GM12872 (cell line): ENCODE results near the gene KIF13A.

Source experiments
- TF ChIP-seq, protein P1 (sequence below): IDR thresholded peaks from 3 replicates; pipeline ENCODE4 v1.5.1; 2011; ENCODE audit warnings: low read depth, mild to moderate bottlenecking, low read length, moderate library complexity; ENCODE audit not compliant: insufficient read depth

Gene KIF13A

DNA sequence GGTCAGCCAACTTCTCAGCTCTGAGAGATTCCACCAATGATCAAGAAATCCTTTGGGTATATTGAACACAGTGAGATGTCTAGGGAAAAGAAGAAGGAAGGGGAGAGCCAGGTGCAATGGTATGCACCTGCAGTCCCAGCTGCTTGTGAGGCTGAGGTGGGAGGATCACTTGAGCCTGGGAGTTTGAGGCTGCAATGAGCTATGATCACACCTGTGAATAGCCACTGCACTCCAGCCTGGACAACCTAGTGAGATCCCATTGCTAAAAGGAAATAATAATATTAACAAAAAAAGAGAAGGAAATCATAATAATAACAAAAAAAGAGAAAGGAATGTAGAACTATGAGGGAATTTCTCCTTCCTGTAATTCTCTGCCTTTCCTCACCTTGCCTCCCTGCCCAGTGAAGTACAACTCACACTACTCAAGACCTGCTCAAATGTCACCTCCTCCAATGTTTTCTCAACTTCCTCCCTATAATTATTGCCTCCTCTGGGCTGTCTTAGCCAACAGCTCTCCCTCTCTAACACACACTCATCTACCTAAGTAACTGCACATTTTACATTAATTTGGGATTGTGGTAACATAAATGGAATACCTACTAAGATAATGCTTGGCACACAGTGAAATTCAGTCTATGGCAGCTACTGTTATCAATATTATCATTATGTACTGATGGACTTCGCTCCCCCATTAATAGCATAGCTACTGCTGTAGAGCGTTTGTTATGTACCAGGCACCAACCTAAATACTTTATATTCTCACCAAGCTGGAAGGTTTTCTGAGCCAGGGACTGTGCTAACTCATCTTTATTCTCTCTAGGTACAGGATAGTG is 103.6 kb downstream of the KIF13A start:
- TF ChIP-seq, protein P1, sequence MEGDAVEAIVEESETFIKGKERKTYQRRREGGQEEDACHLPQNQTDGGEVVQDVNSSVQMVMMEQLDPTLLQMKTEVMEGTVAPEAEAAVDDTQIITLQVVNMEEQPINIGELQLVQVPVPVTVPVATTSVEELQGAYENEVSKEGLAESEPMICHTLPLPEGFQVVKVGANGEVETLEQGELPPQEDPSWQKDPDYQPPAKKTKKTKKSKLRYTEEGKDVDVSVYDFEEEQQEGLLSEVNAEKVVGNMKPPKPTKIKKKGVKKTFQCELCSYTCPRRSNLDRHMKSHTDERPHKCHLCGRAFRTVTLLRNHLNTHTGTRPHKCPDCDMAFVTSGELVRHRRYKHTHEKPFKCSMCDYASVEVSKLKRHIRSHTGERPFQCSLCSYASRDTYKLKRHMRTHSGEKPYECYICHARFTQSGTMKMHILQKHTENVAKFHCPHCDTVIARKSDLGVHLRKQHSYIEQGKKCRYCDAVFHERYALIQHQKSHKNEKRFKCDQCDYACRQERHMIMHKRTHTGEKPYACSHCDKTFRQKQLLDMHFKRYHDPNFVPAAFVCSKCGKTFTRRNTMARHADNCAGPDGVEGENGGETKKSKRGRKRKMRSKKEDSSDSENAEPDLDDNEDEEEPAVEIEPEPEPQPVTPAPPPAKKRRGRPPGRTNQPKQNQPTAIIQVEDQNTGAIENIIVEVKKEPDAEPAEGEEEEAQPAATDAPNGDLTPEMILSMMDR: no peak

DNA sequence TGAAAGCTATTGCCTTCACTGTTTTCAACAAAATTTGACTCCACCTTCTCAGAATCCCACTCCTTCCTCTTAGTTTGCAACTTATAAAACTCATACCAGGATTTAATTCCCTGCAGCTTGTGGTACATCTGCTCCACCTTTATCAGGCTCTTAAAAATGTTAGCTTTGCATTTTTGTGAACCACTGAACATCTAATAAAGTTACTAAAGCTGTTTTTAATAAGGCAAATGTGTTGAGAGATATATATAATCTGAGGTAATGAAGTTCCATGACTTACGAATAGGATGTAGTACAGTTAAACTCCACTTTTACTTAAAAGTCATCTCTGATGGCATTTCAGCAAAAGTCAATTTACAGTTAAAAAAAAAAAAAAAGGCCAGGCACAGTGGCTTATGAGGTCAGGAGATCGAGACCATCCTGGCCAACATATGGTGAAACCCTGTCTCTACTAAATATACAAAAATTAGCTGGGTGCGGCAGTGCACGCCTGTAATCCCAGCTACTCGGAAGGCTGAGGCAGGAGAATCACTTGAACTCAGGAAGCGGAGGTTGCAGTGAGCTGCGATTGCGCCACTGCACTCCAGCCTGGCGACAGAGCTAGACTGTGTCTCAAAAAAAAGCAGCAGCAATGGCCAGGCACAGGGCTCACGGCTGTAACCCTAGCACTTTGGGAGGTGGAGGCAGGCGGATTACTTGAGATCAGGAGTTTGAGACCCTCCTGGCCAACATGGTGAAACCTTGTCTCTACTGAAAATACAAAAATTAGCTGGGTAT is 106.2 kb downstream of the KIF13A start:
- TF ChIP-seq, protein P1: no peak

GRCh38 chr6:17879184-17879583 is 108.3 kb downstream of the KIF13A start:
- TF ChIP-seq, protein P1: no peak

DNA sequence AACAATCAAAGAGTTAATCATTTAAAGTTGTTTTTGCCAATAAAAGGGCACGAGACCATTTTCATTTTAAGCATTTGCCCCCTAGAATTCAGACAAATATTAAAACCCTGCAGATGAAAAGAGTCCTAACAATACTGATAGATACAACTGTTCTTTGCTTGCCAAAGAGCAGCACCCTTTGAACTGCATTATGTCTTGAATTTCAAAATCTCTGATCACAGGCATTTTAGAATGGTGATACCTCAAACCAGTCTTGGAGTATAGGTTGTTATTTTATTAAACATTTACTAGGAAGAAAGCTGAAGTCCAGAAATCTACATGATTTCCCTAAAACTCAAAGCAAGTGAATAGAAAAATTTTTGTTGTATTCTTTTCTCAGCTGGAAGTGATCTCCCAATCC is 108.7 kb downstream of the KIF13A start:
- TF ChIP-seq, protein P1: no peak

- TF ChIP-seq, protein P1: no peak
Observed at GRCh38 chr6:17877895-17878440, 109.5 kb downstream of the KIF13A start.

GRCh38 chr6:17877196-17877894 is 110.1 kb downstream of the KIF13A start:
- TF ChIP-seq, protein P1: no peak

DNA sequence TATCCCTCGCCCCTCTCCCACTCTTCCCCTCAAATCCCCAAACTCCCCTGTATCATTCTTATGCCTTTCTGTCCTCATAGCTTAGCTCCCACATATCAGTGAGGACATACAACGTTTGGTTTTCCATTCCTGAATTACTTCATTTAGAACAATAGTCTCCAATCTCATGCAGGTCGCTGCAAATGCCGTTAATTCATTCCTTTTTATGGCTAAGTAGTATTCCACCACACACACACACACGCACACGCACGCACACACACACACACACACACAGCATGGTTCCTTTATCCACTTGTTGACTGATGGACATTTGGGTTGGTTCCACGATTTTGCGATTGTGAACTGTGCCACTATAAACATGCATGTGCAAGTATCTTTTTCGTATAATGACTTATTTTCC is 112.7 kb downstream of the KIF13A start:
- TF ChIP-seq, protein P1: no peak
